ENCODE results near the gene BCAT1.
"Not testable (repeated sequence)": the region's sequence is repeated elsewhere in the genome, so short reads cannot be mapped to it uniquely, and the experiment has no call there.

Gene BCAT1

GRCh38 chr12:24948757-24949722 lies at the start of gene BCAT1:
TSS of gene BCAT1 (minus strand) at chr12:24949101. CDS start at chr12:24948932, 169 bp downstream.
- DNase-seq: peak in 2 of 4 experiments; percentile 4 to 11

- no peak for DNase-seq
These were observed 49.2 kb upstream of the BCAT1 start for GRCh38 chr12:24997970-24998582.

- DNase-seq: no peak
These were observed 48.6 kb upstream of the BCAT1 start for GRCh38 chr12:24997496-24997895.

- no peak for DNase-seq
These were observed 47.9 kb upstream of the BCAT1 start for GRCh38 chr12:24996820-24997219.

GRCh38 chr12:24996102-24996797 lies 47.3 kb upstream of the BCAT1 start:
- DNase-seq: no peak

- no peak for DNase-seq
These were observed 44.9 kb upstream of the BCAT1 start for GRCh38 chr12:24993793-24994192.

GRCh38 chr12:24991209-24992049 lies 42.5 kb upstream of the BCAT1 start:
- no peak for DNase-seq

- no peak for DNase-seq
These were observed 40.3 kb upstream of the BCAT1 start for GRCh38 chr12:24989216-24989615.

- no peak for DNase-seq
These were observed 33.3 kb upstream of the BCAT1 start for GRCh38 chr12:24982250-24982649.

- no peak for DNase-seq
These were observed 31.3 kb upstream of the BCAT1 start for GRCh38 chr12:24979976-24980730.

- DNase-seq: no peak
These were observed 30.4 kb upstream of the BCAT1 start for GRCh38 chr12:24979329-24979728.

- no peak for DNase-seq
These were observed 28.8 kb upstream of the BCAT1 start for GRCh38 chr12:24977711-24978110.

GRCh38 chr12:24977060-24977459 lies 28.2 kb upstream of the BCAT1 start:
- no peak for DNase-seq

GRCh38 chr12:24975425-24975824 lies 26.5 kb upstream of the BCAT1 start:
- DNase-seq: no peak

- no peak for DNase-seq
These were observed 25.3 kb upstream of the BCAT1 start for GRCh38 chr12:24974216-24974615.

- no peak for DNase-seq
These were observed 23.2 kb upstream of the BCAT1 start for GRCh38 chr12:24972078-24972477.

- DNase-seq: no peak
These were observed 21.3 kb upstream of the BCAT1 start for GRCh38 chr12:24970177-24970576.

GRCh38 chr12:24966951-24967564 lies 18.2 kb upstream of the BCAT1 start:
- no peak for DNase-seq

- DNase-seq: no peak
These were observed 15.4 kb upstream of the BCAT1 start for GRCh38 chr12:24964342-24964741.

- no peak for DNase-seq
These were observed 11.4 kb upstream of the BCAT1 start for GRCh38 chr12:24960222-24960855.

GRCh38 chr12:24956351-24956750 lies 7.5 kb upstream of the BCAT1 start:
- not testable (repeated sequence) for DNase-seq

Data from activated naive CD4-positive, alpha-beta T cell (primary cell).